RWPE2 (cell line): Measurements from ENCODE around the gene OR4M1.
"Not testable (repeated sequence)": the region's sequence is repeated elsewhere in the genome, so short reads cannot be mapped to it uniquely, and the experiment has no call there.

ENCODE experiments used
- ATAC-seq: fragments of 200-7000 bp; cut with Tn5 transposase; 3 replicates; pipeline ENCODE4 v1.9.1; 2021; ENCODE audit warnings: low read depth
- DNase-seq: peaks from one replicate; pipeline ENCODE4 v3.0.0-alpha.2; 2020; ENCODE audit warnings: low spot score
- H3K27ac ChIP-seq: fragments of 450-650 bp; 2 replicates; pipeline ENCODE4 v1.5.1; 2017; ENCODE audit warnings: mild to moderate bottlenecking; ENCODE audit not compliant: poor library complexity, severe bottlenecking
- H3K27me3 ChIP-seq: fragments of 250-450 bp; sonication (Bioruptor Pico); 2 replicates; pipeline ENCODE4 v1.5.1; 2021; ENCODE audit warnings: mild to moderate bottlenecking, moderate library complexity; ENCODE audit not compliant: insufficient read depth, poor library complexity, severe bottlenecking
- H3K36me3 ChIP-seq: fragments of 250-450 bp; sonication (Bioruptor Pico); 2 replicates; pipeline ENCODE4 v1.5.1; 2020; ENCODE audit warnings: low read depth, mild to moderate bottlenecking, moderate library complexity
- H3K4me1 ChIP-seq: fragments of 250-450 bp; sonication (Bioruptor Pico); 2 replicates; pipeline ENCODE4 v1.5.1; 2021; ENCODE audit warnings: mild to moderate bottlenecking, moderate library complexity; ENCODE audit not compliant: insufficient read depth, poor library complexity, severe bottlenecking
- H3K4me3 ChIP-seq: fragments of 250-450 bp; sonication (Bioruptor Pico); 2 replicates; pipeline ENCODE4 v1.5.1; 2021; ENCODE audit warnings: mild to moderate bottlenecking, moderate library complexity; ENCODE audit not compliant: severe bottlenecking
- H3K9me3 ChIP-seq: fragments of 250-450 bp; sonication (Bioruptor Pico); 2 replicates; pipeline ENCODE4 v1.5.1; 2021; ENCODE audit warnings: mild to moderate bottlenecking, moderate library complexity; ENCODE audit not compliant: severe bottlenecking
- TF ChIP-seq, protein P1 (sequence below): fragments of 450-650 bp; IDR thresholded peaks from one replicate; pipeline ENCODE4 v1.5.1; 2017; ENCODE audit warnings: mild to moderate bottlenecking, moderate library complexity; ENCODE audit not compliant: poor library complexity, severe bottlenecking

Gene OR4M1

DNA sequence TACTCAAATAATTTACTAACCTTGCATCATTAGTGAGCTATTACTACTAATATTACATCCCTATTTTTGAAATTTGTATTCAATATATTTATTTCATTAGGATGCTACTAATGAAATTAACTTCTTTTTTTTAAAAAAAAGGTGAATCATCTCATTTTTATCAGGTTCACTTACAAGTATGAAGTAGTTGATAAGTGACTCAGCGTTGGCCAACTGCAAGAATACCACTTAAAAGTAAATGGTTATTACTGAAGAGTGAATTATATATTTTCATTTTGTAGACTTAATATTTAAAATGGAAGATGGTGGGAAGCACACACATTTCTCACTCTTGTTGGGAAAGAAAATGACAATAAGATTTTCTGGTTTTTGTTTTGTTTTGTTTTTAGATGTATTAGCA lies 49.9 kb downstream of the OR4M1 start:
- no peak for DNase-seq
- Histone ChIP-seq H3K27ac (no peak overlapping the region), H3K36me3 (no peaks in the 10 kb centered on the region), H3K9me3 (no peaks in the 10 kb centered on the region), H3K4me3 (no peak overlapping the region), H3K27me3 (peaks cover 9% of the 10 kb centered on the region), H3K4me1 (no peaks in the 10 kb centered on the region)
- ATAC-seq = no peak
- TF ChIP-seq, protein P1, sequence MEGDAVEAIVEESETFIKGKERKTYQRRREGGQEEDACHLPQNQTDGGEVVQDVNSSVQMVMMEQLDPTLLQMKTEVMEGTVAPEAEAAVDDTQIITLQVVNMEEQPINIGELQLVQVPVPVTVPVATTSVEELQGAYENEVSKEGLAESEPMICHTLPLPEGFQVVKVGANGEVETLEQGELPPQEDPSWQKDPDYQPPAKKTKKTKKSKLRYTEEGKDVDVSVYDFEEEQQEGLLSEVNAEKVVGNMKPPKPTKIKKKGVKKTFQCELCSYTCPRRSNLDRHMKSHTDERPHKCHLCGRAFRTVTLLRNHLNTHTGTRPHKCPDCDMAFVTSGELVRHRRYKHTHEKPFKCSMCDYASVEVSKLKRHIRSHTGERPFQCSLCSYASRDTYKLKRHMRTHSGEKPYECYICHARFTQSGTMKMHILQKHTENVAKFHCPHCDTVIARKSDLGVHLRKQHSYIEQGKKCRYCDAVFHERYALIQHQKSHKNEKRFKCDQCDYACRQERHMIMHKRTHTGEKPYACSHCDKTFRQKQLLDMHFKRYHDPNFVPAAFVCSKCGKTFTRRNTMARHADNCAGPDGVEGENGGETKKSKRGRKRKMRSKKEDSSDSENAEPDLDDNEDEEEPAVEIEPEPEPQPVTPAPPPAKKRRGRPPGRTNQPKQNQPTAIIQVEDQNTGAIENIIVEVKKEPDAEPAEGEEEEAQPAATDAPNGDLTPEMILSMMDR = no peak

DNA sequence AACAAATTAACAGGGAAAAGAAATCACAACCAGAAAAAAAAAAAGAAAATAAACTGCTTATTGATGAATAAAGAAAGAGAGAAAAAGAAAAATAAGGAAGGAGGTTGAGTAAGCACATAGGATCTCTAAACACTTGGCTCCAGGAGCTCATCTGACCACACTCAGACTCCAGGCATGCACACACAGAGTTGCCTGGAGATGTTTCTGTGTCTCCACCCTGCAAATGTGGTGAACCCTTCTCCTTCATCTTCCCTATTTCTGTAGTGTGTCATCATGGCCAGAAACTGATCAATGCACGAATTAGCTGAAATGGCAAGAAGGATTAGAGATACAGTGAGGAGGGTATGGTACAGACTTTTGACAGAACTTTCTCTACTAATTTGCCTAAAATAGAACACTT lies 50.5 kb downstream of the OR4M1 start:
- H3K36me3 ChIP-seq = no peaks in the 10 kb centered on the region
- H3K4me1 ChIP-seq = no peaks in the 10 kb centered on the region
- H3K4me3 ChIP-seq = no peak overlapping the region
- no peaks in the 10 kb centered on the region for H3K9me3 ChIP-seq
- TF ChIP-seq, protein P1 = no peak
- DNase-seq (no peak), ATAC-seq (0 out of 3 replicates have a peak, but pooled peaks have one; percentile 23)
- no peak overlapping the region for H3K27ac ChIP-seq
- peaks cover 9% of the 10 kb centered on the region for H3K27me3 ChIP-seq

DNA sequence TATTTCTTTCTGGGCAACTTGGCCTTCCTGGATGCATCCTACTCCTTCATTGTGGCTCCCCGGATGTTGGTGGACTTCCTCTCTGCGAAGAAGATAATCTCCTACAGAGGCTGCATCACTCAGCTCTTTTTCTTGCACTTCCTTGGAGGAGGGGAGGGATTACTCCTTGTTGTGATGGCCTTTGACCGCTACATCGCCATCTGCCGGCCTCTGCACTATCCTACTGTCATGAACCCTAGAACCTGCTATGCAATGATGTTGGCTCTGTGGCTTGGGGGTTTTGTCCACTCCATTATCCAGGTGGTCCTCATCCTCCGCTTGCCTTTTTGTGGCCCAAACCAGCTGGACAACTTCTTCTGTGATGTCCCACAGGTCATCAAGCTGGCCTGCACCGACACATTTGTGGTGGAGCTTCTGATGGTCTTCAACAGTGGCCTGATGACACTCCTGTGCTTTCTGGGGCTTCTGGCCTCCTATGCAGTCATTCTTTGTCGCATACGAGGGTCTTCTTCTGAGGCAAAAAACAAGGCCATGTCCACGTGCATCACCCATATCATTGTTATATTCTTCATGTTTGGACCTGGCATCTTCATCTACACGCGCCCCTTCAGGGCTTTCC lies 54.4 kb downstream of the OR4M1 start:
- not testable (repeated sequence) for DNase-seq, H3K4me3 ChIP-seq, H3K4me1 ChIP-seq, ATAC-seq, H3K36me3 ChIP-seq, H3K27ac ChIP-seq, H3K9me3 ChIP-seq, H3K27me3 ChIP-seq

DNA sequence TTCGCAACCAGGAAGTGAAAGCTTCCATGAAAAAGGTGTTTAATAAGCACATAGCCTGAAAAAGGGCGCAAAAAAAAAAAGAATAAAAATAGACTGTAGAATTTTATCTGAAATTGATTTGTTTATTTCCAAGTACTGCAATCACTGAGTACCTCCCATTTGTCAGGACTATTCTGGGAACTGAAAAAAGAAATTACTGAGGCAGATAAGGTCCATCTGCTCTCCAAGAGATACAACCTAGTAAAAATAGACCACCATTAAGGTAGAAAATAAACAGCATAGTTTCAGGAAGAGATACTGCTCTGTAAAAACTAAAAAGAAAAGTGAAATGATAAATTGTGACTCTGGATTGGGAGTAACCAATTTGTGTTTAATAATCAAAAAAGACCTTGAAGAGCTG lies 55.0 kb downstream of the OR4M1 start:
- no peak for DNase-seq
- Histone ChIP-seq H3K4me1 (no peaks in the 10 kb centered on the region), H3K4me3 (no peak overlapping the region), H3K27ac (no peak overlapping the region), H3K27me3 (no peaks in the 10 kb centered on the region), H3K36me3 (no peaks in the 10 kb centered on the region), H3K9me3 (no peaks in the 10 kb centered on the region)
- TF ChIP-seq, protein P1 = no peak
- ATAC-seq = no peak
